ENCODE data around the gene STEAP1B.

GRCh38 chr7:22457471-22457870 is 42.5 kb downstream of the STEAP1B start:
- TF ChIP-seq CTCF (IDR thresholded peaks at IDR 0.05) (no peak), POLR2AphosphoS5 (IDR thresholded peaks at IDR 0.05) (no peak)

Measured in esophagus muscularis mucosa (tissue), 3 donors.